HepG2 (cell line): ENCODE results near the gene CD4. TPM values are rescaled to one million over a fixed set of nuclear protein-coding genes. Genes with fewer than 3 reads are reported as not detected.

Experiments
- ATAC-seq: fragments of 200-7000 bp; cut with Tn5 transposase; 3 replicates; pipeline ENCODE4 v1.9.1; 2020; ENCODE audit warnings: mild to moderate bottlenecking, moderate library complexity
- BruUV-seq: library from RNA; stranded (reverse); fragments of 400-500 nt; replicated peaks from 2 replicates; lab custom pipeline; 2021; lab: Mats Ljungman, UMichigan
- CTCF ChIA-PET: fragments of 300-600 bp; formaldehyde crosslinking; extraction: SDS; loops from one replicate; lab custom pipeline; 2021; ENCODE audit warnings: low total read pairs, inconsistent platforms, low intra/inter-chr PET ratio; lab: Yijun Ruan, JAX
- POLR2A ChIA-PET: fragments of 350-600 bp; sonication (Branson Sonifier 250); formaldehyde crosslinking; loops from one replicate; lab custom pipeline; 2020; ENCODE audit warnings: antibody characterized with exemption, inconsistent platforms; lab: Yijun Ruan, JAX
- DNase-seq: peaks from one replicate; pipeline ENCODE4 v3.0.0-alpha.2; 2015; ENCODE audit warnings: low spot score
- FAIRE-seq: peaks from 3 replicates; lab custom pipeline; 2011; peaks lifted over from hg19 to GRCh38; lab: Jason Lieb, UNC
- H2AFZ ChIP-seq: one replicate; pipeline ENCODE4 v1.6.1; 2011; ENCODE audit warnings: low read length, inconsistent platforms
- H3K27ac ChIP-seq: fragments of 300-600 bp; 3 replicates; pipeline ENCODE4 v1.8.0; 2011; ENCODE audit warnings: mixed run types, mild to moderate bottlenecking, mixed read lengths, low read length, inconsistent platforms; ENCODE audit not compliant: insufficient read depth; ENCODE audit errors: extremely low read length
- H3K27me3 ChIP-seq, 2 experiments: fragments of 200-600 bp in 1 of 2; 2 replicates in 1 of 2; 3 replicates in 1 of 2; pipeline versions ENCODE4 v1.6.0 to v1.8.0; 2011; ENCODE audit warnings: low read length in 2 of 2, mild to moderate bottlenecking in 2 of 2, moderate library complexity in 2 of 2, inconsistent platforms in 1 of 2; ENCODE audit not compliant: insufficient read depth in 2 of 2, control insufficient read depth in 1 of 2
- H3K36me3 ChIP-seq, 2 experiments: fragments of 200-600 bp in 1 of 2; replicated peaks in 1 of 2; 2 replicates in 1 of 2; 3 replicates in 1 of 2; pipeline versions ENCODE4 v1.5.1 to v1.8.0; 2011; ENCODE audit warnings: low read length in 2 of 2, inconsistent platforms in 1 of 2; ENCODE audit not compliant: insufficient read depth in 2 of 2, control insufficient read depth in 1 of 2
- H3K4me1 ChIP-seq: 2 replicates; pipeline ENCODE4 v1.5.1; 2012; ENCODE audit warnings: low read length, inconsistent platforms; ENCODE audit not compliant: insufficient read depth
- H3K4me2 ChIP-seq: 2 replicates; pipeline ENCODE4 v1.6.0; 2011; ENCODE audit warnings: low read depth, low read length, inconsistent platforms
- H3K4me3 ChIP-seq, 3 experiments: fragments of 200-600 bp in 1 of 3; sonication (generic), shearing (Covaris generic) in 1 of 3; replicated peaks in 1 of 3; 2 replicates each; pipeline ENCODE4 v1.5.1; 2011 to 2016; ENCODE audit warnings: low read length in 3 of 3, inconsistent platforms in 2 of 3, low read depth in 2 of 3, mild to moderate bottlenecking in 2 of 3, control low read depth in 1 of 3, mixed read lengths in 1 of 3; ENCODE audit not compliant: insufficient read depth in 1 of 3
- H3K79me2 ChIP-seq: one replicate; pipeline ENCODE4 v1.6.1; 2011; ENCODE audit warnings: low read length, inconsistent platforms; ENCODE audit not compliant: insufficient read depth
- H3K9ac ChIP-seq: 2 replicates; pipeline ENCODE4 v1.6.0; 2011; ENCODE audit warnings: mild to moderate bottlenecking, low read depth, low read length, inconsistent platforms; ENCODE audit not compliant: insufficient read depth
- H3K9me3 ChIP-seq: 2 replicates; pipeline ENCODE4 v1.5.1; 2012; ENCODE audit warnings: mild to moderate bottlenecking, low read length
- H4K20me1 ChIP-seq: 2 replicates; pipeline ENCODE4 v1.6.0; 2011; ENCODE audit warnings: inconsistent platforms, mild to moderate bottlenecking, low read length, moderate library complexity; ENCODE audit not compliant: insufficient read depth
- ARID5B ChIP-seq: IDR thresholded peaks from 2 replicates; pipeline ENCODE4 v1.4.0; 2020; ENCODE audit warnings: mild to moderate bottlenecking, missing genetic modification reagents
- CEBPG ChIP-seq: IDR thresholded peaks from 2 replicates; pipeline ENCODE4 v1.6.1; 2016
- MTA1 ChIP-seq: sonication (generic); formaldehyde crosslinking; IDR thresholded peaks from 2 replicates; pipeline ENCODE4 v1.4.0; 2020; ENCODE audit warnings: missing genetic modification reagents, mild to moderate bottlenecking, borderline replicate concordance
- PLRG1 ChIP-seq: fragments of 450-650 bp; conservative IDR thresholded peaks from 2 replicates; pipeline ENCODE4 v1.6.1; 2016
- SRSF1 ChIP-seq: fragments of 200-400 bp; formaldehyde crosslinking; optimal IDR thresholded peaks from 2 replicates; pipeline ENCODE3; 2017; ENCODE audit warnings: mild to moderate bottlenecking, low read depth, low read length, moderate library complexity
- TSC22D2 ChIP-seq: sonication (generic); formaldehyde crosslinking; IDR thresholded peaks from 2 replicates; pipeline ENCODE4 v1.5.1; 2020; ENCODE audit warnings: missing genetic modification reagents, mild to moderate bottlenecking, borderline replicate concordance
- ZNF256 ChIP-seq: sonication (generic); formaldehyde crosslinking; conservative IDR thresholded peaks from 2 replicates; pipeline ENCODE4 v1.4.0; 2020; ENCODE audit warnings: missing genetic modification reagents
- ZNF317 ChIP-seq: sonication (generic); formaldehyde crosslinking; IDR thresholded peaks from 2 replicates; pipeline ENCODE4 v1.5.0; 2020; ENCODE audit warnings: mild to moderate bottlenecking, missing genetic modification reagents
- ZNF33B ChIP-seq: sonication (generic); formaldehyde crosslinking; IDR thresholded peaks from 2 replicates; pipeline ENCODE4 v1.5.1; 2020; ENCODE audit warnings: mild to moderate bottlenecking, missing genetic modification reagents
- ZNF543 ChIP-seq: sonication (generic); formaldehyde crosslinking; IDR thresholded peaks from 2 replicates; pipeline ENCODE4 v1.4.0; 2020; ENCODE audit warnings: mild to moderate bottlenecking, missing genetic modification reagents
- WGBS: methylation state at CpG from one replicate; pipeline ENCODE4 v1.1.6; 2017; ENCODE audit warnings: low lambda C conversion rate; 5-methylcytosine and 5-hydroxymethylcytosine counted together
- in situ Hi-C: cut with HindIII; loops from 2 replicates; pipeline ENCODE4 v1.10.0; 2017; ENCODE audit warnings: low pct_unique_long_range_greater_than_20kb; ENCODE audit not compliant: extremely low pct_ligation_motif_present
- intact Hi-C: fragments of 100-400 bp; cut with micrococcal nuclease; formaldehyde crosslinking; loops from one replicate; pipeline ENCODE4 v1.10.0; 2022; ENCODE audit not compliant: unreplicated experiment
- polyA plus RNA-seq, 8 experiments: library from polyadenylated mRNA; depleted of rRNA in 3 of 8; stranded (reverse) in 7 of 8; unstranded in 1 of 8; fragments of >200 nt; fragmentation: Illumina TruSeq in 4 of 8; extraction: Trizol in 4 of 8; gene quantifications; 2 replicates each; pipeline versions ENCODE4 v1.2.1 to v1.2.3, GENCODE V29; 2011 to 2016; ENCODE audit warnings: low read depth in 4 of 8, missing spikeins in 1 of 8, mixed read lengths in 1 of 8; ENCODE audit not compliant: insufficient read depth in 1 of 8
- total RNA-seq, 5 experiments: library from RNA; depleted of rRNA; stranded (reverse); fragments of >200 nt; fragmentation: Illumina TruSeq; extraction: Trizol; gene quantifications; 2 replicates each; pipeline ENCODE4 v1.2.3, GENCODE V29; 2016; ENCODE audit warnings: low read depth in 1 of 5

The CD4 gene
- total and polyA plus RNA-seq, 2 of the 13 experiments (the other 11 are each of a cell fraction or from before 2014, with no cell fraction given), result 0.07 to 0.95 TPM

- TF ChIP-seq ARID5B (no peak), CEBPG (no peak), TSC22D2 (no peak), ZNF317 (CRISPR knock-in tag) (no peak), SRSF1 (no peak), ZNF543 (CRISPR knock-in tag) (no peak), ZNF33B (CRISPR knock-in tag) (no peak)
These were observed 70.8 kb downstream of the CD4 start (continued) for GRCh38 chr12:6860116-6860515.

GRCh38 chr12:6860942-6861341, 71.6 kb downstream of the CD4 start:
- POLR2A ChIA-PET, result interaction anchor here (1.3 kb wide), 1 partner anchor 9 kb away, joined by 3 read pairs; the partner anchor contains the start of gene USP5
- WGBS, result 99% methylated on average over 7 of the region's 7 CpGs
- intact Hi-C loops, result no loop called here
- Histone ChIP-seq H3K36me3 (peaks cover 44 to 82% of the 10 kb centered on the region in 2 experiments), H3K27me3 (no peaks in the 10 kb centered on the region), H4K20me1 (no peaks in the 10 kb centered on the region), H2AFZ (no peak overlapping the region), H3K9ac (no peak overlapping the region), H3K79me2 (no peaks in the 10 kb centered on the region), H3K4me1 (no peaks in the 10 kb centered on the region), H3K4me2 (no peak overlapping the region), H3K4me3 (no peak overlapping the region), H3K27ac (no peak overlapping the region), H3K9me3 (no peaks in the 10 kb centered on the region)
- BruUV-seq, result no TSS peak
- ATAC-seq, result no peak
- in situ Hi-C loops, result no loop called here
- CTCF ChIA-PET, result no interaction called here
- no peak for TF ChIP-seq ZNF256 (CRISPR knock-in tag)
- TF ChIP-seq PLRG1, result no peak
- no peak for TF ChIP-seq MTA1 (CRISPR knock-in tag)
- DNase-seq, result no peak
- no peak for FAIRE-seq
